Activated CD8-positive, alpha-beta T cell treated with anti-CD3 and anti-CD28 coated beads for 36 hours (primary cell): Measurements from ENCODE around the gene SPTBN1. TPM values are rescaled to one million over a fixed set of nuclear protein-coding genes. Genes with fewer than 3 reads are reported as not detected.
"Not testable (repeated sequence)": the region's sequence is repeated elsewhere in the genome, so short reads cannot be mapped to it uniquely, and the experiment has no call there.

Experiments
- ATAC-seq: fragments of 200-7000 bp; cut with Tn5 transposase; one replicate; pipeline ENCODE4 v1.10.0; 2021; ENCODE audit warnings: mild to moderate bottlenecking, moderate library complexity
- CTCF ChIA-PET: fragments of 350-600 bp; sonication (Branson Sonifier 250); formaldehyde crosslinking; loops from one replicate; lab custom pipeline; 2021; ENCODE audit warnings: antibody characterized with exemption; lab: Charles Lee
- POLR2A ChIA-PET: fragments of 350-600 bp; sonication (Branson Sonifier 250); formaldehyde crosslinking; loops from one replicate; lab custom pipeline; 2021; ENCODE audit warnings: antibody characterized with exemption; lab: Charles Lee
- DNase-seq: peaks from one replicate; pipeline ENCODE4 v3.0.0-alpha.2; 2020
- H3K27ac Mint-ChIP-seq: one replicate; pipeline ENCODE4 v1.8.0; 2021; ENCODE audit warnings: mild to moderate bottlenecking, mixed read lengths
- H3K27me3 Mint-ChIP-seq: one replicate; pipeline ENCODE4 v1.8.0; 2021; ENCODE audit warnings: mixed read lengths
- H3K36me3 Mint-ChIP-seq: one replicate; pipeline ENCODE4 v1.8.0; 2021; ENCODE audit warnings: low read depth, mixed read lengths
- H3K4me1 Mint-ChIP-seq: one replicate; pipeline ENCODE4 v1.8.0; 2021; ENCODE audit warnings: low read depth, mixed read lengths
- H3K4me3 Mint-ChIP-seq: one replicate; pipeline ENCODE4 v1.8.0; 2021; ENCODE audit warnings: mild to moderate bottlenecking, moderate library complexity, mixed read lengths
- H3K9me3 Mint-ChIP-seq: one replicate; pipeline ENCODE4 v1.8.0; 2021; ENCODE audit warnings: mixed read lengths
- CTCF ChIP-seq: fragments of 200-600 bp; IDR thresholded peaks from one replicate; pipeline ENCODE4 v1.8.0; 2022; ENCODE audit warnings: antibody characterized with exemption, mild to moderate bottlenecking
- intact Hi-C: fragments of 100-400 bp; cut with micrococcal nuclease; formaldehyde crosslinking; loops from one replicate; pipeline ENCODE4 v1.10.0; 2022
- total RNA-seq, 2 experiments: library from RNA; stranded (reverse); gene quantifications; one replicate each; pipeline ENCODE4 v1.2.3, GENCODE V29; 2021

The SPTBN1 gene
- total RNA-seq, 2 experiments from 2014 or later, result 91.8 to 91.9 TPM

- H3K27ac Mint-ChIP-seq, result no peak overlapping the region
- no peak for TF ChIP-seq CTCF
- H3K36me3 Mint-ChIP-seq, result no peaks in the 10 kb centered on the region
- ChIA-PET CTCF (interaction anchor here (1.2 to 7.1 kb wide), 4 partner anchors 9 to 168 kb away, joined by 3 to 65 read pairs (median 19); no protein-coding TSS in a partner anchor), POLR2A (no interaction called here)
- ATAC-seq, result no peak
- DNase-seq, result no peak
- no peaks in the 10 kb centered on the region for H3K9me3 Mint-ChIP-seq
- H3K4me1 Mint-ChIP-seq, result peaks cover 7% of the 10 kb centered on the region
- H3K27me3 Mint-ChIP-seq, result peaks cover 1% of the 10 kb centered on the region
- H3K4me3 Mint-ChIP-seq, result no peak overlapping the region
- intact Hi-C loops, result no loop called here
Measured at GRCh38 chr2:54691445-54692135, 235.5 kb downstream of the SPTBN1 start.

- intact Hi-C loops, result no loop called here
Measured at GRCh38 chr2:54692556-54692955, 236.4 kb downstream of the SPTBN1 start.

DNA sequence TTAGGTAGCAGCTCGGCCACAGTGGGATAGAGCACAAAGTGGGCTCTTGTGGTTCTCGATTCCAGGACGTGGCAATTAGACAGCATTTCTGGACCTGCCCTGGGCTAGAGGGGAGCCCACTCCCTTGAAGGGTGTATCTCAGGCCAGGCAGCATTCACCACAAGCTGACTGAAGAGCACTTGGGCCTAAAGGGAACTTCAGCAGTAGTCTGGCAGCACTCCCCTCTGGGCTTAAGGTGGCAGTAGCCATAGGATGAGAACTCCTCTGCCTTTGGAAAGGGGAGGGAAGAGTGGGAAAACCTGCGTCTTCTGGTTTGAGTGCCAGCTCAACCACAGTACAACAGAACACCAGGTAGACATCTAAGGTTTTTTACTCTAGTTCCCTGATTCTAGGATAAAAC is 239.3 kb downstream of the SPTBN1 start:
- no peak for DNase-seq
- POLR2A ChIA-PET, result interaction anchor here (1.0 kb wide), 1 partner anchor 27 kb away, joined by 3 read pairs; no protein-coding TSS in a partner anchor
- Mint-ChIP-seq H3K27ac (no peak overlapping the region), H3K4me3 (no peak overlapping the region), H3K27me3 (no peaks in the 10 kb centered on the region), H3K4me1 (peaks cover 2% of the 10 kb centered on the region), H3K9me3 (no peaks in the 10 kb centered on the region), H3K36me3 (no peaks in the 10 kb centered on the region)
- CTCF ChIA-PET, result interaction anchor here (4.9 to 7.1 kb wide), 2 partner anchors 9 to 31 kb away, joined by 33 to 65 read pairs; no protein-coding TSS in a partner anchor
- ATAC-seq, result no peak
- intact Hi-C loops, result no loop called here
- no peak for TF ChIP-seq CTCF

More at GRCh38 chr2:54692556-54692955, 236.4 kb downstream of the SPTBN1 start:
- Mint-ChIP-seq H3K4me3 (no peak overlapping the region), H3K4me1 (peaks cover 6% of the 10 kb centered on the region), H3K27me3 (peaks cover 1% of the 10 kb centered on the region), H3K27ac (no peak overlapping the region), H3K36me3 (no peaks in the 10 kb centered on the region), H3K9me3 (no peaks in the 10 kb centered on the region)
- ChIA-PET CTCF (interaction anchor here (1.8 to 7.1 kb wide), 3 partner anchors 9 to 28 kb away, joined by 6 to 65 read pairs (median 33); no protein-coding TSS in a partner anchor), POLR2A (no interaction called here)
- no peak for DNase-seq
- TF ChIP-seq CTCF, result no peak
- ATAC-seq, result no peak

DNA sequence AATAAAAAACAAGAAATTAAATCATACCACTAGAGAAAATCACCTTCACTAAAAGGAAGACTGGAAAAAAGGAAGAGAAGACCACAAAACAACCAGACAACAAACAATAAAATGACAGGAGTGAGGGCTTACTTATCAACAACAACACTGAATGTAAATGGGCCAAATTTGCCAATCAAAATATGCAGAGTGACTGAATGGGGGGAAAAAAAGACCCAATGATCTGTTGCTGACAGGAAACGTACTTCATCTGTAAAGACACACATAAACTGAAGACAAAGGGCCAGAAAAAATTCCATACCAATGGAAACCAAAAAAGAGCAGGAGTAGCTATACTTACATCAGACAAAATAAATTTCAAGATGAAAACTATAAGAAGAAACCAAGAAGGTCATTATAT is 241.8 kb downstream of the SPTBN1 start:
- no peak for DNase-seq
- no peak for TF ChIP-seq CTCF
- intact Hi-C loops, result no loop called here
- H3K27me3 Mint-ChIP-seq, result no peaks in the 10 kb centered on the region
- POLR2A ChIA-PET, result interaction anchor here (0.6 kb wide), 1 partner anchor 35 kb away, joined by 4 read pairs; no protein-coding TSS in a partner anchor
- no peak overlapping the region for H3K27ac Mint-ChIP-seq
- H3K9me3 Mint-ChIP-seq, result no peaks in the 10 kb centered on the region
- H3K4me1 Mint-ChIP-seq, result peaks cover 9% of the 10 kb centered on the region
- no peak for ATAC-seq
- no peaks in the 10 kb centered on the region for H3K36me3 Mint-ChIP-seq
- no peak overlapping the region for H3K4me3 Mint-ChIP-seq
- CTCF ChIA-PET, result interaction anchor here (2.0 to 7.1 kb wide), 2 partner anchors 33 to 175 kb away, joined by 7 to 65 read pairs; no protein-coding TSS in a partner anchor

GRCh38 chr2:54698926-54699325 is 242.8 kb downstream of the SPTBN1 start:
- H3K4me1 Mint-ChIP-seq, DNase-seq, H3K27me3 Mint-ChIP-seq, H3K4me3 Mint-ChIP-seq, H3K27ac Mint-ChIP-seq, H3K36me3 Mint-ChIP-seq, ATAC-seq, POLR2A ChIA-PET, intact Hi-C loops, H3K9me3 Mint-ChIP-seq: not testable (repeated sequence)
- CTCF ChIA-PET, result interaction anchor here (1.8 kb wide), 1 partner anchor 33 kb away, joined by 12 read pairs; no protein-coding TSS in a partner anchor
